Measurements from ENCODE around the gene ANKRD39. TPM values are rescaled to one million over a fixed set of nuclear protein-coding genes. Genes with fewer than 3 reads are reported as not detected.
A peak's percentile ranks its signal among the peaks of the same experiment; 100 is the strongest.

ANKRD39 gene
- total and polyA plus RNA-seq, 2 of the 4 experiments (the other 2 are of a cell fraction) = 12.5 to 17.0 TPM

- Histone ChIP-seq H3K56ac (ENCODE audit: extremely low read depth, insufficient read depth, low read length) (no peak overlapping the region), H4K5ac (ENCODE audit: low read depth, low read length) (no peak overlapping the region; the same call in 1 of the 2 replicates), H3K27ac (ENCODE audit: insufficient read depth, low read length) (no peak overlapping the region), H3K4ac (ENCODE audit: low read depth, low read length) (no peak overlapping the region), H3K9me1 (ENCODE audit: insufficient read depth, low read length) (peaks cover 13% of the 10 kb centered on the region), H3K9me3 (ENCODE audit: control insufficient read depth, insufficient read depth, low read length) (no peaks in the 10 kb centered on the region), H2AK5ac (ENCODE audit: low read depth, low read length) (no peak overlapping the region), H3K18ac (ENCODE audit: low read depth, low read length) (no peak overlapping the region), H4K8ac (ENCODE audit: low read depth in 2 of 2, low read length in 2 of 2) (peak overlapping the region in 1 of 2 experiments; percentile 25; a peak in 2 of 4 replicates), H3K36me3 (ENCODE audit: control insufficient read depth, insufficient read depth, low read length) (no peaks in the 10 kb centered on the region), H3K4me1 (ENCODE audit: control insufficient read depth, insufficient read depth, low read length) (peaks cover 14% of the 10 kb centered on the region), H3K4me3 (ENCODE audit: insufficient read depth, low read depth, low read length) (no peak overlapping the region), H3K27me3 (ENCODE audit: control insufficient read depth, insufficient read depth, low read length) (peaks cover 3% of the 10 kb centered on the region; the same call in 1 of the 2 replicates), H4K20me1 (ENCODE audit: insufficient read depth, low read length) (no peaks in the 10 kb centered on the region), H2AFZ (replicated peaks; ENCODE audit: low read length, poor library complexity) (peak overlapping the region; percentile 64), H3K9ac (ENCODE audit: low read depth, low read length) (no peak overlapping the region), H2BK120ac (ENCODE audit: low read depth, low read length) (no peak overlapping the region), H2AK9ac (replicated peaks; ENCODE audit: low read depth, low read length, poor library complexity) (no peak overlapping the region), H2BK5ac (ENCODE audit: low read depth, low read length, poor library complexity, severe bottlenecking) (no peak overlapping the region), H2BK15ac (ENCODE audit: low read depth, low read length) (no peak overlapping the region), H3K23ac (ENCODE audit: low read depth, low read length) (no peak overlapping the region), H3K14ac (replicated peaks; ENCODE audit: low read depth, low read length) (no peak overlapping the region; the same call in 1 of the 2 replicates), H2BK20ac (ENCODE audit: low read depth, low read length) (no peak overlapping the region), H3K79me1 (ENCODE audit: low read depth in 1 of 2, low read length in 2 of 2) (no peaks in the 10 kb centered on the region), H3K4me2 (ENCODE audit: low read depth, low read length) (no peak overlapping the region), H4K91ac (ENCODE audit: insufficient read depth, low read depth, low read length) (no peak overlapping the region)
- intact Hi-C loops (cut with micrococcal nuclease) (no loop called here), dilution Hi-C loops (cut with HindIII; ENCODE audit: low sequenced_read_pairs, unreplicated experiment) (no loop called here), in situ Hi-C loops (cut with MboI; ENCODE audit: low sequenced_read_pairs) (no loop called here)
- TF ChIP-seq MAFK (IDR thresholded peaks at IDR 0.05; ENCODE audit: low read depth, low read length) (no peak), CHD1 (IDR thresholded peaks at IDR 0.05; ENCODE audit: low read depth, low read length) (no peak), SMC3 (IDR thresholded peaks at IDR 0.05; ENCODE audit: low read depth, low read length) (no peak), BHLHE40 (IDR thresholded peaks at IDR 0.05; ENCODE audit: low read depth, low read length) (no peak), POLR2A (IDR thresholded peaks at IDR 0.05; ENCODE audit: low read depth, low read length) (no peak), MXI1 (IDR thresholded peaks at IDR 0.05; ENCODE audit: borderline replicate concordance, low read depth, low read length) (no peak), CTCF (conservative IDR thresholded peaks at IDR 0.05; ENCODE audit: low read depth, low read length) (no peak), ELK1 (IDR thresholded peaks at IDR 0.05; ENCODE audit: borderline replicate concordance, low read depth, low read length) (no peak), NFE2L2 (IDR thresholded peaks at IDR 0.05; ENCODE audit: low read depth, low read length) (no peak), USF2 (IDR thresholded peaks at IDR 0.05; ENCODE audit: low read depth, low read length) (no peak), FOS (IDR thresholded peaks at IDR 0.05; ENCODE audit: low read depth, low read length) (no peak), CEBPB (IDR thresholded peaks at IDR 0.05; ENCODE audit: low read depth, low read length) (no peak), RAD21 (IDR thresholded peaks at IDR 0.05; ENCODE audit: low read length) (no peak)
- no TSS peak for BruUV-seq (replicated peaks)
- ATAC-seq (ENCODE audit: low read depth) (no peak), DNase-seq (no peak)
- 57% methylated on average over 9 of the region's 18 CpGs; no CpG with 5 or more reads in 1 of the 2 experiments for WGBS, 2 experiments (ENCODE audit: extremely low coverage in 2 of 2, insufficient read length in 1 of 2)
- ChIA-PET POLR2A (ENCODE audit: unreplicated experiment) (interaction anchor here (0.6 kb wide), 1 partner anchor 49 kb away, joined by 6 read pairs; no protein-coding TSS in a partner anchor), CTCF (interaction anchor here (0.6 to 1.5 kb wide), 2 partner anchors 30 to 1485 kb away, joined by 3 to 4 read pairs; partner anchors contain the start of gene ANKRD39)
These were observed 29.7 kb upstream of the ANKRD39 start for GRCh38 chr2:96887493-96888012.

Measured in IMR-90 (cell line).